Astrocyte of the hippocampus (primary cell): ENCODE results near the gene FAN1.

Experiments
- DNase-seq: peaks from one replicate; pipeline ENCODE4 v3.0.0; 2011; ENCODE audit warnings: low read depth, low spot score

Gene FAN1

GRCh38 chr15:30956216-30957124 lies 52.8 kb downstream of the FAN1 start:
- DNase-seq: peak; percentile 32

- no peak for DNase-seq
These were observed 54.5 kb downstream of the FAN1 start for GRCh38 chr15:30958219-30958618.

GRCh38 chr15:30962079-30962478 lies 58.4 kb downstream of the FAN1 start:
- no peak for DNase-seq

GRCh38 chr15:30962659-30963058 lies 58.9 kb downstream of the FAN1 start:
- no peak for DNase-seq

- DNase-seq: no peak
These were observed 60.0 kb downstream of the FAN1 start for GRCh38 chr15:30963681-30964080.

- no peak for DNase-seq
These were observed 66.0 kb downstream of the FAN1 start for GRCh38 chr15:30969724-30970123.

GRCh38 chr15:30973379-30973778 lies 69.7 kb downstream of the FAN1 start:
- DNase-seq: no peak

GRCh38 chr15:30974112-30974511 lies 70.4 kb downstream of the FAN1 start:
- DNase-seq: no peak

GRCh38 chr15:30978328-30978727 lies 74.6 kb downstream of the FAN1 start:
- DNase-seq: no peak

GRCh38 chr15:30979457-30979856 lies 75.7 kb downstream of the FAN1 start:
- DNase-seq: no peak

GRCh38 chr15:30984118-30984517 lies 80.4 kb downstream of the FAN1 start:
- DNase-seq: peak; percentile 33

GRCh38 chr15:30984542-30984941 lies 80.8 kb downstream of the FAN1 start:
- DNase-seq: peak; percentile 17

GRCh38 chr15:30985081-30985531 lies 81.4 kb downstream of the FAN1 start:
- DNase-seq: peak; percentile 62

- no peak for DNase-seq
These were observed 86.3 kb downstream of the FAN1 start for GRCh38 chr15:30990036-30990435.

GRCh38 chr15:30990446-30991254 lies 86.9 kb downstream of the FAN1 start:
- DNase-seq: peak; percentile 16

GRCh38 chr15:30991255-30992235 lies 87.8 kb downstream of the FAN1 start, which contains the start of gene MTMR10:
Gene MTMR10, minus strand, starts transcription at chr15:30991628. Its CDS starts 122 bp downstream, at chr15:30991506.
- peak; percentile 92 for DNase-seq

- no peak for DNase-seq
These were observed 88.6 kb downstream of the FAN1 start for GRCh38 chr15:30992249-30992864.
